GM23338 (cell line): ENCODE data around the gene CTNNA3. TPM values are rescaled to one million over a fixed set of nuclear protein-coding genes. Genes with fewer than 3 reads are reported as not detected.

Experiments
- ATAC-seq: fragments of 200-7000 bp; cut with Tn5 transposase; 3 replicates; pipeline ENCODE4 v1.9.1; 2020
- DNase-seq: peaks from one replicate; pipeline ENCODE4 v3.0.0-alpha.2; 2015; ENCODE audit warnings: low spot score
- H2AFZ ChIP-seq: fragments of 200-600 bp; sonication (generic); 2 replicates; pipeline ENCODE4 v1.8.0; 2016; ENCODE audit warnings: antibody characterized with exemption, mild to moderate bottlenecking, moderate library complexity
- H3F3A ChIP-seq: fragments of 200-600 bp; sonication (generic); replicated peaks from 2 replicates; pipeline ENCODE4 v1.8.0; 2017; ENCODE audit warnings: antibody characterized with exemption, mixed run types, low read depth
- H3K27ac ChIP-seq: fragments of 200-600 bp; sonication (generic); 2 replicates; pipeline ENCODE4 v1.6.1; 2016; ENCODE audit warnings: low read depth
- H3K27me3 ChIP-seq: fragments of 200-600 bp; sonication (generic); 2 replicates; pipeline ENCODE4 v1.8.0; 2016; ENCODE audit warnings: mild to moderate bottlenecking, mixed run types, moderate library complexity; ENCODE audit not compliant: insufficient read depth
- H3K36me3 ChIP-seq: fragments of 200-600 bp; sonication (generic); 2 replicates; pipeline ENCODE4 v1.8.0; 2016; ENCODE audit warnings: mild to moderate bottlenecking; ENCODE audit not compliant: insufficient read depth
- H3K4me1 ChIP-seq: fragments of 200-600 bp; sonication (generic); 2 replicates; pipeline ENCODE4 v1.8.0; 2016; ENCODE audit warnings: mild to moderate bottlenecking, moderate library complexity; ENCODE audit not compliant: insufficient read depth
- H3K4me2 ChIP-seq: fragments of 200-600 bp; sonication (generic); 2 replicates; pipeline ENCODE4 v1.7.1; 2017; ENCODE audit warnings: mixed run types
- H3K4me3 ChIP-seq: fragments of 200-600 bp; sonication (generic); 2 replicates; pipeline ENCODE4 v1.6.1; 2016; ENCODE audit warnings: mixed run types
- H3K79me2 ChIP-seq: fragments of 200-600 bp; sonication (generic); replicated peaks from 2 replicates; pipeline ENCODE4 v1.8.0; 2017; ENCODE audit warnings: mild to moderate bottlenecking; ENCODE audit not compliant: insufficient read depth
- H3K9me2 ChIP-seq: fragments of 200-600 bp; sonication (generic); 2 replicates; pipeline ENCODE4 v1.8.0; 2017; ENCODE audit not compliant: insufficient read depth
- H4K20me1 ChIP-seq: fragments of 200-600 bp; sonication (generic); replicated peaks from 2 replicates; pipeline ENCODE4 v1.8.0; 2017; ENCODE audit warnings: mild to moderate bottlenecking; ENCODE audit not compliant: insufficient read depth
- H3K27ac Mint-ChIP-seq: 2 replicates; pipeline ENCODE4 v1.8.0; 2020; ENCODE audit warnings: inconsistent platforms, mild to moderate bottlenecking, moderate library complexity, mixed read lengths
- H3K27me3 Mint-ChIP-seq: 3 replicates; pipeline ENCODE4 v1.8.0; 2022; ENCODE audit warnings: low read depth, mild to moderate bottlenecking, moderate library complexity, mixed read lengths, inconsistent platforms; ENCODE audit not compliant: insufficient read depth, poor library complexity
- H3K36me3 Mint-ChIP-seq: 3 replicates; pipeline ENCODE4 v1.8.0; 2021; ENCODE audit warnings: low read depth, mild to moderate bottlenecking, inconsistent platforms, moderate library complexity, mixed read lengths
- H3K4me1 Mint-ChIP-seq: 3 replicates; pipeline ENCODE4 v1.8.0; 2020; ENCODE audit warnings: mild to moderate bottlenecking, inconsistent platforms, mixed read lengths
- H3K4me3 Mint-ChIP-seq: 3 replicates; pipeline ENCODE4 v1.8.0; 2021; ENCODE audit warnings: moderate library complexity, mild to moderate bottlenecking, inconsistent platforms, mixed read lengths
- H3K9me3 Mint-ChIP-seq: 3 replicates; pipeline ENCODE4 v1.8.0; 2020; ENCODE audit warnings: moderate library complexity, mild to moderate bottlenecking, inconsistent platforms, mixed read lengths
- CTCF ChIP-seq, 2 experiments: fragments of 200-600 bp in 1 of 2; sonication (generic) in 1 of 2; conservative IDR thresholded peaks; 2 replicates each; pipeline versions ENCODE4 v1.5.1 to v1.6.1; 2016 to 2017; ENCODE audit warnings: antibody characterized with exemption in 2 of 2, low read depth in 2 of 2, mild to moderate bottlenecking in 2 of 2, moderate library complexity in 1 of 2
- ETS1 ChIP-seq: IDR thresholded peaks from 2 replicates; pipeline ENCODE4 v1.6.1; 2016; ENCODE audit warnings: antibody characterized with exemption
- EZH2 ChIP-seq: fragments of 200-600 bp; sonication (generic); IDR thresholded peaks from one replicate; pipeline ENCODE4 v1.8.0; 2017; ENCODE audit warnings: antibody characterized with exemption, mild to moderate bottlenecking, low read depth; ENCODE audit not compliant: unreplicated experiment
- NANOG ChIP-seq: IDR thresholded peaks from 2 replicates; pipeline ENCODE4 v1.6.1; 2016; ENCODE audit warnings: antibody characterized with exemption, borderline replicate concordance
- POLR2AphosphoS5 ChIP-seq: IDR thresholded peaks from 2 replicates; pipeline ENCODE4 v1.6.1; 2016; ENCODE audit warnings: antibody characterized with exemption, low read depth
- REST ChIP-seq: IDR thresholded peaks from one replicate; pipeline ENCODE4 v1.6.1; 2018; ENCODE audit warnings: antibody characterized with exemption; ENCODE audit not compliant: unreplicated experiment
- ZNF462 ChIP-seq: fragments of 250-450 bp; sonication (Bioruptor Pico); IDR thresholded peaks from 2 replicates; pipeline ENCODE4 v1.5.0; 2020; ENCODE audit warnings: mild to moderate bottlenecking, moderate library complexity
- polyA plus RNA-seq: library from polyadenylated mRNA; unstranded; fragments of >200 nt; fragmentation: Nextera tagmentation; extraction: Ambion mirVana; gene quantifications from 2 replicates; pipeline ENCODE4 v1.2.1, GENCODE V29; 2016
- total RNA-seq: library from RNA; depleted of rRNA; stranded (reverse); fragments of >200 nt; shearing (Covaris generic); gene quantifications from 2 replicates; pipeline ENCODE4 v1.2.3, GENCODE V29; 2014

CTNNA3 gene
- total and polyA plus RNA-seq, 2 experiments from 2014 or later, result 0.71 to 3.3 TPM

- TF ChIP-seq ZNF462 (CRISPR knock-in tag) (no peak), CTCF (conservative IDR thresholded peaks at IDR 0.05; ENCODE audit: low read depth in 2 of 2) (no peak), EZH2 (no peak)
These were observed 982.6 kb downstream of the CTNNA3 start (continued) for GRCh38 chr10:66713387-66713786.

GRCh38 chr10:66698069-66698468 lies 997.9 kb downstream of the CTNNA3 start:
- Histone ChIP-seq H3K9me2 (no peaks in the 10 kb centered on the region; the same call in 1 of the 2 replicates), H3K4me1 (no peaks in the 10 kb centered on the region), H2AFZ (no peak overlapping the region), H3K27me3 (no peaks in the 10 kb centered on the region), H4K20me1 (no peaks in the 10 kb centered on the region), H3K36me3 (no peaks in the 10 kb centered on the region), H3K4me2 (no peak overlapping the region), H3F3A (no peaks in the 10 kb centered on the region), H3K4me3 (no peak overlapping the region), H3K27ac (no peak overlapping the region), H3K79me2 (no peaks in the 10 kb centered on the region)
- TF ChIP-seq CTCF (conservative IDR thresholded peaks at IDR 0.05; ENCODE audit: low read depth in 2 of 2), result no peak
- TF ChIP-seq NANOG, result no peak
- no peak for TF ChIP-seq ETS1
- TF ChIP-seq REST, result no peak
- no peak for TF ChIP-seq POLR2AphosphoS5
- TF ChIP-seq EZH2, result no peak
- no peaks in the 10 kb centered on the region for H3K4me1 Mint-ChIP-seq
- DNase-seq, result no peak
- no peak overlapping the region for H3K4me3 Mint-ChIP-seq
- no peak overlapping the region for H3K27ac Mint-ChIP-seq
- no peaks in the 10 kb centered on the region for H3K27me3 Mint-ChIP-seq
- 0 out of 3 replicates have a peak, but pooled peaks cover under 1% of the 10 kb centered on the region for H3K36me3 Mint-ChIP-seq
- ATAC-seq, result no peak
- no peaks in the 10 kb centered on the region; the same call in 2 of the 3 replicates for H3K9me3 Mint-ChIP-seq
